ENCODE data around the gene SMIM10L2A. TPM values are rescaled to one million over a fixed set of nuclear protein-coding genes. Genes with fewer than 3 reads are reported as not detected.

Gene SMIM10L2A
- polyA plus RNA-seq, 3 donors, result not detected

DNA sequence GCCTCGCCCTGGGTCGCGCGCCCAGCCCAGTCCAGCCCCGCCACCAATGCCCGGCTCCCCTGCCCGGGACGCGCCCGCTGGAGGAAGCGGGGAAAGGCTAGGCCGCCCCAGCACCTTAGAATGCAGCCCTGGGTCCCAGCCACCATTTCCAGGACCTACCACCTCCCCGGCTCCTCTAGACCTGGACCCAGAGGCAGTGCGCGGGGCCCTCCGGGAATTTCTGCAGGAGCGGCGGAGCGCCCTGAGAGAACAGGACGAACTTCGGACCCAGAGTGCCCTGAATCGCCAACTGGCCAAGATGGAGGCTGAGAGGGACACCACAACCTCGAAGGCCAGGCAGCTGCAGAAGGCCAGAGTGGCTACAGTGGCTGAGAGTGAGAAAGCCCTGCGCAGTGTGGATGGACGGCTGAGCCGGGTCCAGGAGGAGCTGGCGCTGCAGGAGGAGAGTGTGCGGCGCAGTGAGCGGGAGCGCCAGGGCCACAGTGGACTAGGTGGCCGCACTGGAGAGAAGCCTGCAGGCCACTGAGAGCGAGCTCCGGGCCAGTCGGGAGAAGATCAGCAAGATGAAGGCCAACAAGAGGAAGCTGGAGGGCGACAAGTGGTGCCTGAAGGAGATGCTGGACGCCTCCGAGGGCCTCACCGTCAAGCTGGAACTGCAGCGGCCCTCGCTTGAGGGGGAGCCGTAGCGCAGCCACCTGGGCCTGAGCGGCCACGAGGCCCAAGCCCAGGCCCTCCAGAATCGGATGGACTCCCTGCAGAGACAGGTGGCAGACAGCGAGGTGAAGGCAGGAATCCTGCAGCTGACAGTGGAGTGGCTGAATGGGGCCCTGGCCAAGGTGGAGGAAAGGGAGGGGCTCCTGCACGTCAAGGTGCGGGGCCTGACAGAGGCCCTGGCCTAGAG lies 15.5 kb downstream of the SMIM10L2A start:
- Histone ChIP-seq H4K20me1 (ENCODE audit: insufficient read depth, low read length) (no peaks in the 10 kb centered on the region), H3K27me3 (ENCODE audit: control insufficient read depth in 2 of 2, insufficient read depth in 2 of 2, low read length in 2 of 2) (no peaks in the 10 kb centered on the region), H2AFZ (ENCODE audit: insufficient read depth, low read depth, low read length, poor library complexity, severe bottlenecking) (no peak overlapping the region), H3K9ac (ENCODE audit: insufficient read depth, low read length, poor library complexity, severe bottlenecking) (no peak overlapping the region), H3K4me2 (replicated peaks; ENCODE audit: extremely low read depth, low read length, poor library complexity, severe bottlenecking) (no peak overlapping the region), H3K27ac (ENCODE audit: low read depth in 1 of 2, low read length in 2 of 2) (no peak overlapping the region), H3K36me3 (replicated peaks in 1 of 2; ENCODE audit: control insufficient read depth in 1 of 2, insufficient read depth in 2 of 2, low read length in 2 of 2) (no peaks in the 10 kb centered on the region), H3K9me3 (replicated peaks in 1 of 2; ENCODE audit: control insufficient read depth in 1 of 2, insufficient read depth in 1 of 2, low read length in 2 of 2) (peaks cover 6 to 26% of the 10 kb centered on the region in 2 donors), H3K79me2 (ENCODE audit: insufficient read depth, low read length) (no peaks in the 10 kb centered on the region), H3K4me3 (replicated peaks in 1 of 3; ENCODE audit: low read depth in 2 of 3, low read length in 3 of 3) (no peak overlapping the region), H3K4me1 (ENCODE audit: control insufficient read depth in 1 of 2, insufficient read depth in 2 of 2, low read length in 2 of 2) (no peaks in the 10 kb centered on the region)
- H3K4me1 Mint-ChIP-seq, result no peaks in the 10 kb centered on the region
- no peaks in the 10 kb centered on the region for H3K36me3 Mint-ChIP-seq
- TF ChIP-seq, protein P1, sequence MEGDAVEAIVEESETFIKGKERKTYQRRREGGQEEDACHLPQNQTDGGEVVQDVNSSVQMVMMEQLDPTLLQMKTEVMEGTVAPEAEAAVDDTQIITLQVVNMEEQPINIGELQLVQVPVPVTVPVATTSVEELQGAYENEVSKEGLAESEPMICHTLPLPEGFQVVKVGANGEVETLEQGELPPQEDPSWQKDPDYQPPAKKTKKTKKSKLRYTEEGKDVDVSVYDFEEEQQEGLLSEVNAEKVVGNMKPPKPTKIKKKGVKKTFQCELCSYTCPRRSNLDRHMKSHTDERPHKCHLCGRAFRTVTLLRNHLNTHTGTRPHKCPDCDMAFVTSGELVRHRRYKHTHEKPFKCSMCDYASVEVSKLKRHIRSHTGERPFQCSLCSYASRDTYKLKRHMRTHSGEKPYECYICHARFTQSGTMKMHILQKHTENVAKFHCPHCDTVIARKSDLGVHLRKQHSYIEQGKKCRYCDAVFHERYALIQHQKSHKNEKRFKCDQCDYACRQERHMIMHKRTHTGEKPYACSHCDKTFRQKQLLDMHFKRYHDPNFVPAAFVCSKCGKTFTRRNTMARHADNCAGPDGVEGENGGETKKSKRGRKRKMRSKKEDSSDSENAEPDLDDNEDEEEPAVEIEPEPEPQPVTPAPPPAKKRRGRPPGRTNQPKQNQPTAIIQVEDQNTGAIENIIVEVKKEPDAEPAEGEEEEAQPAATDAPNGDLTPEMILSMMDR (IDR thresholded peaks at IDR 0.05), result no peak
- no peak for DNase-seq
- intact Hi-C loops (cut with micrococcal nuclease), result no loop called here
- H3K9me3 Mint-ChIP-seq, result peaks cover 4 to 36% (median 20%) of the 10 kb centered on the region in 7 donors
- no peak overlapping the region for H3K4me3 Mint-ChIP-seq
- peaks cover 4 to 9% (median 5%) of the 10 kb centered on the region in 3 donors for H3K27me3 Mint-ChIP-seq (ENCODE audit: low read depth in 3 of 3)
- 99% methylated on average over 25 of the region's 49 CpGs for WGBS (ENCODE audit: insufficient coverage)
- no peak overlapping the region for H3K27ac Mint-ChIP-seq

DNA sequence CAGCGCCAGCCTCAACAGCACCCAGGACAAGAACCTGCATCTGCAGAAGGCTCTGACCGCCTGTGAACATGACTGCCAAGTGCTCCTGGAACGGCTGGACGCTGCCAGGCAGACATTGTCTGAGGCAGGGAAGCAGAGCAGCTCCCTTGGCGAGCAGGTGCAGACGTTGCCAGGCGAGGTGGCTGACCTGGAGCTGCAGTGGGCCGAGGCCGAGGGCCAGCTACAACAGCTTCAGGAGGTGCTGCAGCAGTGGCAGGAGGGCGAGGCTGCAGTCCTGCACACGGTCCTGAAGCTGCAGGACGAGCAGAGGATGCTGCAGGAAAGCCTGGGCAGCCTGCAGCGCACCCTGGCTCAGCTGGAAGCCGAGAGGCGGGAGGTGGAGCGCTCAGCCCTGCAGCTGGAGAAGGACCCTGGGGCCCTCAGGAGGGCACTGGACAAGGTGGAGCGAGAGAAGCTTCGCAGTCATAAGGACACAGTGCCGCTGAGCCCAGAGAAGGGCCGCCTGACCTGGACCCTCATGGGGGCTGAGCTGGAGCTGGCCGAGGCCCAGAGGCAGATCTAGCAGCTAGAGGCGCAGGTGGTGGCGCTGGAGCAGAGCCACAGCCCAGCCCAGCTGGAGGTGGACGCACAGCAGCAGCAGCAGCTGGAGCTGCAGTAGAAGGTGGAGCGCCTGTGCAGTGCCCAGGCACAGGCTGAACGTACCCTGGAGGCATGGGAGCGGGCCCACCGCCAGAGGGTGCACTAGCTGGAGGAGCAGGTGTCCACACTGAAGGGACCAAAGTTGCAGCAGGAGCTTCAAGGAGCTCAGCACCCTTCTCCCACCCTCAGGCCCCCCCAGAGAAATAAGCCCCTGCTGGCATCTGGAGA lies 16.4 kb downstream of the SMIM10L2A start:
- Histone ChIP-seq H3K4me3 (replicated peaks in 1 of 3; ENCODE audit: low read depth in 2 of 3, low read length in 3 of 3) (no peak overlapping the region), H2AFZ (ENCODE audit: insufficient read depth, low read depth, low read length, poor library complexity, severe bottlenecking) (no peak overlapping the region), H3K36me3 (replicated peaks in 1 of 2; ENCODE audit: control insufficient read depth in 1 of 2, insufficient read depth in 2 of 2, low read length in 2 of 2) (no peaks in the 10 kb centered on the region), H3K27me3 (ENCODE audit: control insufficient read depth in 2 of 2, insufficient read depth in 2 of 2, low read length in 2 of 2) (no peaks in the 10 kb centered on the region), H3K4me2 (replicated peaks; ENCODE audit: extremely low read depth, low read length, poor library complexity, severe bottlenecking) (no peak overlapping the region), H3K27ac (ENCODE audit: low read depth in 1 of 2, low read length in 2 of 2) (no peak overlapping the region), H3K9ac (ENCODE audit: insufficient read depth, low read length, poor library complexity, severe bottlenecking) (no peak overlapping the region), H3K4me1 (ENCODE audit: control insufficient read depth in 1 of 2, insufficient read depth in 2 of 2, low read length in 2 of 2) (no peaks in the 10 kb centered on the region), H4K20me1 (ENCODE audit: insufficient read depth, low read length) (no peaks in the 10 kb centered on the region), H3K79me2 (ENCODE audit: insufficient read depth, low read length) (no peaks in the 10 kb centered on the region), H3K9me3 (replicated peaks in 1 of 2; ENCODE audit: control insufficient read depth in 1 of 2, insufficient read depth in 1 of 2, low read length in 2 of 2) (peaks cover 0 to 21% of the 10 kb centered on the region in 2 donors)
- Mint-ChIP-seq H3K36me3 (no peaks in the 10 kb centered on the region), H3K4me1 (no peaks in the 10 kb centered on the region), H3K9me3 (peaks cover 4 to 30% (median 15%) of the 10 kb centered on the region in 7 donors), H3K27ac (no peak overlapping the region), H3K27me3 (ENCODE audit: low read depth in 3 of 3) (peaks cover 4 to 9% (median 5%) of the 10 kb centered on the region in 3 donors), H3K4me3 (no peak overlapping the region)
- DNase-seq, result no peak
- TF ChIP-seq, protein P1 (IDR thresholded peaks at IDR 0.05), result no peak
- intact Hi-C loops (cut with micrococcal nuclease), result no loop called here
- 92% methylated on average over 16 of the region's 28 CpGs for WGBS (ENCODE audit: insufficient coverage)
